ENCODE measurements around the gene APBA1. TPM values are rescaled to one million over a fixed set of nuclear protein-coding genes. Genes with fewer than 3 reads are reported as not detected.

APBA1 gene
- total and polyA plus RNA-seq, 9 of the 15 experiments (the other 6 are each of a cell fraction or from before 2014, with no cell fraction given), result 0.01 to 0.02 TPM; not detected in 7

- TF ChIP-seq E2F4 (CRISPR knock-in tag; IDR thresholded peaks at IDR 0.05; ENCODE audit: low read depth), result no peak
- no peak for TF ChIP-seq CREBBP (IDR thresholded peaks at IDR 0.05; ENCODE audit: low read depth, low read length)
- TF ChIP-seq CXXC5 (CRISPR knock-in tag; IDR thresholded peaks at IDR 0.05), result peak; percentile 41; the same call in 1 of the 2 replicates
- no peak for TF ChIP-seq HNRNPL (IDR thresholded peaks at IDR 0.05; ENCODE audit: low read depth, low read length)
- TF ChIP-seq NR2F6 (CRISPR knock-in tag; IDR thresholded peaks at IDR 0.05), result no peak
- TF ChIP-seq TEAD1 (CRISPR knock-in tag; IDR thresholded peaks at IDR 0.05), result peak in 1 of 2 experiments; percentile 85; a peak in 1 of 4 replicates
- TF ChIP-seq ZBTB11 (CRISPR knock-in tag; IDR thresholded peaks at IDR 0.05), result no peak
- TF ChIP-seq NRF1 (conservative IDR thresholded peaks at IDR 0.05 in 1 of 2, IDR thresholded peaks at IDR 0.05 in 1 of 2), result peak; percentile 11 to 20; a peak in 1 of 4 replicates
- TF ChIP-seq NFE2L1 (tag; IDR thresholded peaks at IDR 0.05; ENCODE audit: borderline replicate concordance, low read depth), result no peak
- TF ChIP-seq CTCF (IDR thresholded peaks at IDR 0.05 in 2 of 3, conservative IDR thresholded peaks at IDR 0.05 in 1 of 3; ENCODE audit: insufficient read depth in 2 of 3, low read depth in 1 of 3, low read length in 3 of 3), result peak; percentile 70 to 87 (median 72)
- peak; percentile 14; the same call in 1 of the 2 replicates for TF ChIP-seq RB1 (IDR thresholded peaks at IDR 0.05; ENCODE audit: low read depth)
- TF ChIP-seq RCOR1 (IDR thresholded peaks at IDR 0.05; ENCODE audit: borderline replicate concordance in 1 of 2, low read depth in 2 of 2, low read length in 2 of 2), result peak in 1 of 2 experiments; percentile 12; a peak in 1 of 4 replicates
- TF ChIP-seq SMAD3 (CRISPR knock-in tag; conservative IDR thresholded peaks at IDR 0.05), result no peak
- peak; percentile 65 for TF ChIP-seq SMC3 (conservative IDR thresholded peaks at IDR 0.05; ENCODE audit: insufficient read depth, low read depth, low read length)
- TF ChIP-seq, protein P1, sequence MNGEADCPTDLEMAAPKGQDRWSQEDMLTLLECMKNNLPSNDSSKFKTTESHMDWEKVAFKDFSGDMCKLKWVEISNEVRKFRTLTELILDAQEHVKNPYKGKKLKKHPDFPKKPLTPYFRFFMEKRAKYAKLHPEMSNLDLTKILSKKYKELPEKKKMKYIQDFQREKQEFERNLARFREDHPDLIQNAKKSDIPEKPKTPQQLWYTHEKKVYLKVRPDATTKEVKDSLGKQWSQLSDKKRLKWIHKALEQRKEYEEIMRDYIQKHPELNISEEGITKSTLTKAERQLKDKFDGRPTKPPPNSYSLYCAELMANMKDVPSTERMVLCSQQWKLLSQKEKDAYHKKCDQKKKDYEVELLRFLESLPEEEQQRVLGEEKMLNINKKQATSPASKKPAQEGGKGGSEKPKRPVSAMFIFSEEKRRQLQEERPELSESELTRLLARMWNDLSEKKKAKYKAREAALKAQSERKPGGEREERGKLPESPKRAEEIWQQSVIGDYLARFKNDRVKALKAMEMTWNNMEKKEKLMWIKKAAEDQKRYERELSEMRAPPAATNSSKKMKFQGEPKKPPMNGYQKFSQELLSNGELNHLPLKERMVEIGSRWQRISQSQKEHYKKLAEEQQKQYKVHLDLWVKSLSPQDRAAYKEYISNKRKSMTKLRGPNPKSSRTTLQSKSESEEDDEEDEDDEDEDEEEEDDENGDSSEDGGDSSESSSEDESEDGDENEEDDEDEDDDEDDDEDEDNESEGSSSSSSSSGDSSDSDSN (IDR thresholded peaks at IDR 0.05; ENCODE audit: borderline replicate concordance in 1 of 2, low read depth in 2 of 2, low read length in 2 of 2), result peak; percentile 28 to 92; a peak in 2 of 4 replicates
- no peak for TF ChIP-seq IRF2 (CRISPR knock-in tag; IDR thresholded peaks at IDR 0.05)
Observed at GRCh38 chr9:69672596-69673310, 582 bp upstream of the APBA1 start (continued).
